DOHH2 (cell line): ENCODE measurements around the gene ARPC2.

Source experiments
- H3F3A ChIP-seq: fragments of 200-600 bp; sonication (generic), shearing (Covaris generic); 2 replicates; pipeline ENCODE4 v1.6.0; 2016; ENCODE audit warnings: antibody characterized with exemption, mild to moderate bottlenecking; ENCODE audit not compliant: control insufficient read depth, insufficient read depth
- H3K27ac ChIP-seq: fragments of 200-600 bp; sonication (generic); 2 replicates; pipeline ENCODE4 v1.5.1; 2014; ENCODE audit warnings: low read depth, mild to moderate bottlenecking, low read length, moderate library complexity
- H3K27me3 ChIP-seq: fragments of 200-600 bp; sonication (generic); 2 replicates; pipeline ENCODE4 v1.6.1; 2014; ENCODE audit warnings: mild to moderate bottlenecking, low read length, mixed read lengths; ENCODE audit not compliant: control insufficient read depth
- H3K36me3 ChIP-seq: fragments of 200-600 bp; sonication (generic); 2 replicates; pipeline ENCODE4 v1.6.1; 2014; ENCODE audit warnings: mild to moderate bottlenecking, low read length, moderate library complexity, mixed read lengths; ENCODE audit not compliant: control insufficient read depth
- H3K4me1 ChIP-seq: fragments of 200-600 bp; sonication (generic); 2 replicates; pipeline ENCODE4 v1.6.1; 2014; ENCODE audit warnings: mild to moderate bottlenecking, low read length, mixed read lengths; ENCODE audit not compliant: control insufficient read depth
- H3K4me2 ChIP-seq: fragments of 200-600 bp; sonication (generic); 2 replicates; pipeline ENCODE4 v1.6.0; 2014; ENCODE audit warnings: mild to moderate bottlenecking, low read length, moderate library complexity
- H3K4me3 ChIP-seq: fragments of 200-600 bp; sonication (generic); 2 replicates; pipeline ENCODE4 v1.5.1; 2014; ENCODE audit warnings: mild to moderate bottlenecking, low read length, mixed read lengths
- H3K79me2 ChIP-seq: fragments of 200-600 bp; sonication (generic); 2 replicates; pipeline ENCODE4 v1.6.1; 2014; ENCODE audit warnings: mild to moderate bottlenecking, low read length, mixed read lengths; ENCODE audit not compliant: control insufficient read depth
- H3K9me2 ChIP-seq: fragments of 200-600 bp; sonication (generic); replicated peaks from 2 replicates; pipeline ENCODE4 v1.6.1; 2014; ENCODE audit warnings: mild to moderate bottlenecking, low read length, mixed read lengths; ENCODE audit not compliant: control insufficient read depth
- H3K9me3 ChIP-seq: fragments of 200-600 bp; sonication (generic); 2 replicates; pipeline ENCODE4 v1.6.1; 2014; ENCODE audit warnings: antibody characterized with exemption, low read length, mixed read lengths; ENCODE audit not compliant: control insufficient read depth, insufficient read depth
- H4K20me1 ChIP-seq: fragments of 200-600 bp; sonication (generic); 2 replicates; pipeline ENCODE4 v1.6.0; 2014; ENCODE audit warnings: low read depth, mild to moderate bottlenecking, antibody characterized with exemption, low read length, moderate library complexity; ENCODE audit not compliant: control insufficient read depth, insufficient read depth
- EZH2phosphoT487 ChIP-seq: fragments of 200-600 bp; sonication (generic); IDR thresholded peaks from 2 replicates; pipeline ENCODE4 v1.6.1; 2017; ENCODE audit warnings: borderline replicate concordance, mild to moderate bottlenecking, antibody characterized with exemption, low read length, moderate library complexity, mixed read lengths
- TF ChIP-seq, protein P1 (sequence below): fragments of 200-600 bp; sonication (generic); IDR thresholded peaks from one replicate; pipeline ENCODE4 v1.5.1; 2014; ENCODE audit warnings: antibody characterized with exemption, mild to moderate bottlenecking, low read depth, low read length; ENCODE audit not compliant: poor library complexity, severe bottlenecking

The ARPC2 gene

GRCh38 chr2:218277921-218278320, 60.9 kb downstream of the ARPC2 start:
- H3K4me2 ChIP-seq = no peak overlapping the region
- no peaks in the 10 kb centered on the region for H3K27me3 ChIP-seq
- H3K9me2 ChIP-seq = no peaks in the 10 kb centered on the region
- no peak overlapping the region for H3K27ac ChIP-seq
- peaks cover 49% of the 10 kb centered on the region for H3K36me3 ChIP-seq
- no peaks in the 10 kb centered on the region for H3F3A ChIP-seq
- TF ChIP-seq, protein P1, sequence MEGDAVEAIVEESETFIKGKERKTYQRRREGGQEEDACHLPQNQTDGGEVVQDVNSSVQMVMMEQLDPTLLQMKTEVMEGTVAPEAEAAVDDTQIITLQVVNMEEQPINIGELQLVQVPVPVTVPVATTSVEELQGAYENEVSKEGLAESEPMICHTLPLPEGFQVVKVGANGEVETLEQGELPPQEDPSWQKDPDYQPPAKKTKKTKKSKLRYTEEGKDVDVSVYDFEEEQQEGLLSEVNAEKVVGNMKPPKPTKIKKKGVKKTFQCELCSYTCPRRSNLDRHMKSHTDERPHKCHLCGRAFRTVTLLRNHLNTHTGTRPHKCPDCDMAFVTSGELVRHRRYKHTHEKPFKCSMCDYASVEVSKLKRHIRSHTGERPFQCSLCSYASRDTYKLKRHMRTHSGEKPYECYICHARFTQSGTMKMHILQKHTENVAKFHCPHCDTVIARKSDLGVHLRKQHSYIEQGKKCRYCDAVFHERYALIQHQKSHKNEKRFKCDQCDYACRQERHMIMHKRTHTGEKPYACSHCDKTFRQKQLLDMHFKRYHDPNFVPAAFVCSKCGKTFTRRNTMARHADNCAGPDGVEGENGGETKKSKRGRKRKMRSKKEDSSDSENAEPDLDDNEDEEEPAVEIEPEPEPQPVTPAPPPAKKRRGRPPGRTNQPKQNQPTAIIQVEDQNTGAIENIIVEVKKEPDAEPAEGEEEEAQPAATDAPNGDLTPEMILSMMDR = no peak
- TF ChIP-seq EZH2phosphoT487 = no peak
- H3K4me3 ChIP-seq = no peak overlapping the region
- H3K9me3 ChIP-seq = no peaks in the 10 kb centered on the region
- peaks cover 3% of the 10 kb centered on the region for H3K4me1 ChIP-seq
- no peaks in the 10 kb centered on the region for H4K20me1 ChIP-seq
- H3K79me2 ChIP-seq = no peaks in the 10 kb centered on the region; the same call in 1 of the 2 replicates

DNA sequence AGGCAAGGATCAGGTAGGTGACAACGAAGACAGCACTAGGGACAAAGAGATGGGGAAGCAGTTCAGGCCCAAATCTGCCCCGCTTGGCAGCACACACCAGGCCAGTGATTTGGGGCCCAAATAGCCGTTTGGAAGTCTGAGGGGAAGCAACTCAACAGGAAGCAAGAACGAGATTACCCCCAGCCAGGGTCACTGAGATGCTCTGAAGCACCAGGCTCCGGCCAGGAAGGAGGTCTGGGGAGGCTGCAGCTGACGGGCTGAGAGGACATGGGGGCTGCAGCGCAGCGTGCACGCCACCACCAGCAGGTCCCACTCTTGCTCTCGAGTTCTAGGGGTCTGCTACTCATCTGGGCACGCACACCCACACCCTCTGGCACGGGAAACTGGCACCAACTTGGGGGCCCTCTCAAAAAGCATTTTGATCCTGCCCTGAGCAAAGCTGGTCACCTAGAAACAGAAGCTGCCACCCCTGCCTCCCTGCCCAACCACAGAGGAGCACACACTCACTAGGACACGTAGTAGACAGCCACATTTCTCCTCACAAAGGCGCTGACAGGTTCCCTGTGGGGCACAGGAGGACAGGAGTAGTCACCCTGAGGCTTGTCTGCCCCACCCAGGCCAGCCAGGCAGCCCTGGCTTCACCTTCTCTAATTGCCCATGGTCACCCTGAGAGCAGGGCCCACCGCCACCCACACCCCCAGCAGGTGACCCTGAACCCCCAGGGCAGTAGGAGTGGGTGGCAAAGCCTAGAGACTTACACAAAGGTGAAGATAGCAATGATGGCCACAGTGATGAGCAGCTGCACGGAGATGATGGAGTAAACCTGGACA, 61.8 kb downstream of the ARPC2 start:
- H3K4me3 ChIP-seq = no peak overlapping the region
- H3K79me2 ChIP-seq = no peaks in the 10 kb centered on the region; the same call in 1 of the 2 replicates
- no peaks in the 10 kb centered on the region for H3K4me1 ChIP-seq
- H3K4me2 ChIP-seq = no peak overlapping the region
- no peaks in the 10 kb centered on the region for H3K9me3 ChIP-seq
- H4K20me1 ChIP-seq = no peaks in the 10 kb centered on the region
- peaks cover 45% of the 10 kb centered on the region for H3K36me3 ChIP-seq
- no peaks in the 10 kb centered on the region for H3F3A ChIP-seq
- H3K27me3 ChIP-seq = no peaks in the 10 kb centered on the region
- H3K27ac ChIP-seq = no peak overlapping the region
- no peaks in the 10 kb centered on the region for H3K9me2 ChIP-seq
- TF ChIP-seq EZH2phosphoT487 = no peak
- TF ChIP-seq, protein P1 = no peak

- H3K27me3 ChIP-seq = no peaks in the 10 kb centered on the region
- H3K27ac ChIP-seq = no peak overlapping the region
- no peak overlapping the region for H3K4me3 ChIP-seq
- no peaks in the 10 kb centered on the region for H3K9me3 ChIP-seq
- H3K79me2 ChIP-seq = peaks cover 4% of the 10 kb centered on the region; the same call in 1 of the 2 replicates
- H3K36me3 ChIP-seq = peaks cover 28% of the 10 kb centered on the region
- no peaks in the 10 kb centered on the region for H3F3A ChIP-seq
- no peaks in the 10 kb centered on the region for H3K9me2 ChIP-seq
- TF ChIP-seq, protein P1 = no peak
- no peak for TF ChIP-seq EZH2phosphoT487
- H3K4me1 ChIP-seq = no peaks in the 10 kb centered on the region
- H4K20me1 ChIP-seq = no peaks in the 10 kb centered on the region
- H3K4me2 ChIP-seq = no peak overlapping the region
Observed at GRCh38 chr2:218280260-218280870, 63.4 kb downstream of the ARPC2 start.
